Measurements from ENCODE around the gene CHRM4.
A peak's percentile ranks its signal among the peaks of the same experiment; 100 is the strongest.

The CHRM4 gene

DNA sequence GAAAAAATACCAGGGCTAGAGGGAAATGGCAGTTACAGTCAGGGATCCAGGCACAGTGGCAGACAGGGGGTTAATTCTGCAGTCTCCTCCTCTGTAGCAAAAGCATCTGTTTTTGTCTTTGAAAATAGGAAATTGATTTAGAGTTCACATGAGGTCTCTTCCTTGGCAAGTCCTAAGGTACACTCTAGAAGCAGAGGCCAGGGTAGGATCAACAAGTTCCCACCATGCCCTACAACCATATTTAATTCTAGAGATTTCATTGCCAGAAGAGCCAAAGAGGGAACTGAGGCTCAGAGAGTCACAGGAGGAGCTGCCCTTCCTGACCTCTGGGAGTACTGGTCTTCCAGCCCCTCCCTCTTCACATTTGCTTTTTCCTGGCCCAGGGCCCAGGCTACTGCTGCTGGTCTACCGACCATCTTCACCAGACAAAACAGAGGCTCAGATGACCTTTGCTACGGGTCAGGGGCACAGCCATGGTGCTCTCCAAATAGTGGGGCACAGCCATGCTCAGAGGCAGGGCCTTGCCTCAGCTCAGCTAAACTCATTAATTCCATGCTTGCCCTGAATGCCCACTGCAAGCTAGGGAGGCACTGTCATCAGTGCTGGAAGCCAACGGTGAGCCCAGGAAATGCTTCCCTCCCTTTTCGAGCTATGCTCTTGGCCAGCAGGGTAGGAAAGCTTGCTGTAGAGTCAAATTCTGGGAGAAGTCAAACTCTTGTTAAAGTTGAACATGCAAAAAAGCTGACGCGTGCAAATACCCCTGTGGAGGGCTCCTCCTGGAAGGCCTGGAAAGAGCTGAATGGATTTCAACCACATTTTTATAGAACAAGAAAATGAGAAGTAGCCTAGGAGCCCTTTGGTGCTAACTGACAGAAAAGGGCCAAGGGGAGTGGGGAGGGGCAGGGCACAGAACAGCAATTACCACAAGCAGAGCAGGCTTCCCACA is 11.7 kb upstream of the CHRM4 start:
- no peak for DNase-seq (ENCODE audit: low spot score)

DNA sequence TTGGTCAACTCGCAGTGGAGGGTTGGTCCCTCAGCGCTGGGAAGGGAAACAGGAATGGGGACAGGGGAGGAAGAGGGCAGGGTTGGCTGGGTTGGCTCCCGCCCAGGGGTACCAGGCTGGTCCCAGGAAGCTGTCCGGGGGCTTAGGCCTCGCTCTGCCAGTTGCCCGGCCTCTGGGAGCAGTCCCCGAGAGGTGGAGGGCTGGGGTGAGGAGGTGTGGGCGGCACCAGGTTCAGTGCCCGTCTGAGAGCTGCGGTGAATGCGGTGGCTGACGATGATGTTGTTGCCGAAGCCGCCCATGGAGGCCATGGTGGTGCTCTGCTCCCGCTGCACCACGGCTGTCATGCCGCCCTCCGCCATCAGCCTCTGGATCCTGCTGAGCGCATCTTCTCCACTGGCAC is 6.0 kb upstream of the CHRM4 start:
- DNase-seq (ENCODE audit: low spot score), result no peak

DNA sequence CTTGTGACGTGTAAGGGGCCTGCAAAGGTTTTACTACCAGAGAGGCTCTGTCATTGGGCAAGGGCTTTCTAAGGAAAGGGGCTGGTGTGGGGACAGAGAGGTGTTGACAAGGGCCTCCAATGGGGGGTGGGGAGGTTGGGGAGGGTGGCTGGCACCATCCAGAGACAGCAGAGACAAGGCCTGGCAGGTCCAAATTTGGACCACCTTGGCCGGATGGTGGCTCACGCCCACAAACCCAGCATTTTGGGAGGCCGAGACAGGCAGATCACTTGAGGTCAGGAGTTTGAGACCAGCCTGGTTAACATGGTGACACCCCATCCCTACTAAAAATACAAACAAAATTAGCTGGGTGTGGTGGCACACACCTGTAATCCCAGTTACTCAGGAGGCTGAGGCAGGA is 2.2 kb upstream of the CHRM4 start:
- DNase-seq (ENCODE audit: low spot score), result no peak

DNA sequence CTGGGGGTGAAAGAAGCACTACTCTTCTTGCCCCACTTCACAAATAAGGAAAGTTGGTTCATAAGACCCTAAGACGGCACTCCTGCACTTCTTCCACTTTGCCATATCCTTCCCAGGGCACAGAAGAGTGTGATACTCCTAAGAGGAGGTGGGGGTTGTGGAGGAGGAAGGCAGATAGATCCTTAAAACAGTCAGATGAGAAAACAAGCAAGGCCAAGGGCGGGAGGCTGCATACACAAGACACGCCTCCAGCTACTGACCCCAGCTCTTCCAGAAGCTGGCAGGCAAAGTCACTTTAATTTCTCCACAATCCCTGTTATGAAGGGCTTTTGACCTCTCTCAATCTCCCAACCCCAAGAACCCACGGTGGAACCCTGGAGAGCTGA is 1.6 kb upstream of the CHRM4 start:
- DNase-seq (ENCODE audit: low spot score), result no peak

DNA sequence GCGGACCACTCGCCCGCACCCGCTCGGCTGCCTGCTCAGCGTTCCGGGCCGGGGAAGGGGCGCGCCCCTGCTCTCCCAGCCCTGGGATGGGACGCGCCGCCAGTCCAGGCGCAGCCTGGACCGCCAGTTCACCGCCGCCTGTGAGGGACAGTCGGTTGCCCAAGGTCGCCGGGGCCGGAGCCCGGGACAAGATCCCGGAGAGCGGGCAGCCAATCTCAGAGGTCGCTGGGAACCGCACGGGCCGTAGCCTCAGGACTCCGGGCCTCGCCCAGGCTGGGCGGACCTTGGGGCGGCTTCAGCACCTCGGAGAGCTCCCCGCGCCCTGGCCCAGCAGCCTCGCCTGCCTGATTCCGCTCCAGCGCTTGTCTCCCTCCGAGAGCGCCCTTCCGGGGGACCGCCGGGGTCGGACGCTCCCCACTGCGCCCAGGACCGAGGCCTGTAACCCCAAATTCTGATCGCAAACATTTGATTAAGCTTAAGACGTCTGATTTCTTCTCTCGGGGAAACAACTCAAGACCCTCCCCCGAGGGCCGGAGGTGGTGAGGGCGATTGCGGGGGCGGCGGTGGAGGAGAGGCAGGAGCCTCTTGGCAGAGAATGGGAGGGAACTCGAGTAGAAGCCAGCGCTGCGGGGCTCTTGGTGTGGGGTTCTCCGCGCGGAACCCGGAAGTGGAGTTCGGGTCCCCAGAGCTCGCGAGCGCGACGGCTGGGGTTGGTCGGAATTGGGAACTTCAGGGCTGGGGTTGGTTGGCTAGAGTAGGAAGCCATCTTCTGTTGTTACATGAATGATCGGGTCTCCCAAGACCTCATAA is 1.1 kb upstream of the CHRM4 start:
- DNase-seq (ENCODE audit: low spot score), result peak; percentile 64

DNA sequence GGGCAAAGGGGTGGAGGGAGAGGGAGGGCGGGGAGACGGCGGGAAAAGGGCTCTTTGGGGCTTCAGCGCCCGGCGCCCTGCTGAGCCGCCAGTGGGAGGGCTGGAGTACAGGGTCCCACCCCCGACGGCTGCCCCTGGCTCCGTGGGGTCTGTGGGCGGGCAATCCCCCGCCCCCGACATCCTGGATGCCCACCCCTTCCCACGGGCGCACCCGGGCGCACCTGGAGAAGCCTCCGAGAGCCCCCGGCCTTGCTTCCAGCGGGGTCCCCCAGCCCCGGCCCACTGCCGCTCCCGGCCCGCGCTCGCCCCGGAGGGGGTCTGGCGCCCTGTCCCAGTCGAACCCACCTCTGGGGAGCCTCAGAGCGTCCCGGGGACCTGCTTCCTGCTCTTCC is 394 bp downstream of the CHRM4 start:
- DNase-seq (ENCODE audit: low spot score), result no peak

DNA sequence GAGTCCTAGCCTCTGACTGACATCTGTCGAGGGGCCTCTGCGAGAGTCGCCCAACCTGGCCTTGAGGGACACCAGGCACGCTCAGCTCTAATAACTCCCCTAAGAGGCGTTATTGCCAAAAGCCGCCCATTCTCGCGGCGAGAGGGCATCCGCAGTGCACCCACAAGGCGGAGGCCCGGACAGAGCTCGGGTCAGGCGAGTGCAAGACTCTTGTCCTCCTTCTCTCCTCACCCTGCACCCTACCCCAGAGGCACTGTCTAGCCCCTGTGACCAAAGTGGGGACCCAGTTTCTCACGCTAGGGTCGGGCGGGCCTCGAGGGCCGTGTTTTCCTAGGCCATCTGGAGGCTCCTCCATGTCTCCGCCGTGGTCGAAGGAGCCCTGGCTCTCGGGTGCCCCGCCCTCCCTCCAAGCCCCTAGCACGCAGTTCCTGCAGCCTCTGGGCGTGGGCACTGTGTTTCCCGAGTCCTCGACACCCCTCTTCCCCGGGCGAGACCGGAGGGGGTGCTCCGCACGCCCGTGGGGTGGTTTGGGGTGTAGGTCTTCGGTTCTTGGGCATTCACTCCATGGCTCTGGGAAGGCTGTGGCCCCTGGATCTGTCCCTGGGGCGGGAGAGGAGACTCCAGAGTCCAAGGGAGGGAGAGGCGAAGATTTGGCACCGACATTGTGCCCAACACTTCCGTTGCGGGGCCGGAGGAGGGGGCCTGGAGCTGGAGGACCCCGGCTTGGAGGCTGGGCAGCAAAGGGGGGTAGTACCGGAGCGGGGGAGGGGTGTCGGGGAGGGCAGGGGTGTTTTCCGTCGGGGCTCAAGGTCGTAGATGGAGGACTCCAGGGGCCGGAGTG is 1.0 kb downstream of the CHRM4 start:
- DNase-seq (ENCODE audit: low spot score), result no peak

DNA sequence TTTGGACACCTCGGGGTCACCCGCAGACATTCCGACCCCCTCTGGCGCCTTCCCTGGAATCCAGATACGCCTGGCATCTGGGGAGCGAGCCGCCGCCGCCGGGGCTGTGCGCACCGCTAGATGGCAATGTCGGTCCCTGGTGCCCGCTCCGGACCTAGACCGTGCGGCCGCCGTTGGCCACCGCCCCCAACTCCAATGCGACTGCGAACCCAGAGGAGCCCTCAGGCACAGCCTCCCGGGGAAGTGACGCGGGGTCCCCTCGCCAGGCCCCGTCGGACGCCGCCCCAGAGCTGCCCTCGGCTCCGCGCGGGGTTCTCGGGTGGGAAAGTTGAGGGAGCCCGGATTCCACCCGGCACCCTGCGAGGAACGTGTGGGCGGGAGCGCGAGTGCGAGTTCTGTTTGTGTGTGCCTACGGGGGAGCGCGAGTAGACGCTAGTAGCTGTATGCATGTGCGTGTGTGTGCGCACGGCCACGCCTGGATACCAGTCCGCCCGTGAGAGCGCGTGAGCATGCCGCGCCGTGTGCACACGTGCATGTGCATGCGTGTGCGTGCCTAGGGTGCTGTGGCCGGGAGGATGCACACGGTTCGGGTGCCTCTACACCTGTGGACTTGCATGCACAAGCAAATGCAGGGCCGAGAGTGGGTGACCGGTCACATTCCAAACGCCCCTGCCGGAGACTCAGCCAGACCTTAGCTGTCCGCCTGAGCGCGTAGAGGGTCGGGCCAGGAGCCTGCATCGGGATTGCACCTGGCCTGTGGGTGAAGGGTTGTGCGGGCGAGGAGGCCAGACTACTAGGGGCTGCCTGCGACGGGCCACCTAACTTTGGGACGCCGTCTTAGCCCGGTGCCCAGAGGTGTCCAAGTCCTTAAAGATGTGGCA is 1.9 kb downstream of the CHRM4 start:
- no peak for DNase-seq (ENCODE audit: low spot score)

DNA sequence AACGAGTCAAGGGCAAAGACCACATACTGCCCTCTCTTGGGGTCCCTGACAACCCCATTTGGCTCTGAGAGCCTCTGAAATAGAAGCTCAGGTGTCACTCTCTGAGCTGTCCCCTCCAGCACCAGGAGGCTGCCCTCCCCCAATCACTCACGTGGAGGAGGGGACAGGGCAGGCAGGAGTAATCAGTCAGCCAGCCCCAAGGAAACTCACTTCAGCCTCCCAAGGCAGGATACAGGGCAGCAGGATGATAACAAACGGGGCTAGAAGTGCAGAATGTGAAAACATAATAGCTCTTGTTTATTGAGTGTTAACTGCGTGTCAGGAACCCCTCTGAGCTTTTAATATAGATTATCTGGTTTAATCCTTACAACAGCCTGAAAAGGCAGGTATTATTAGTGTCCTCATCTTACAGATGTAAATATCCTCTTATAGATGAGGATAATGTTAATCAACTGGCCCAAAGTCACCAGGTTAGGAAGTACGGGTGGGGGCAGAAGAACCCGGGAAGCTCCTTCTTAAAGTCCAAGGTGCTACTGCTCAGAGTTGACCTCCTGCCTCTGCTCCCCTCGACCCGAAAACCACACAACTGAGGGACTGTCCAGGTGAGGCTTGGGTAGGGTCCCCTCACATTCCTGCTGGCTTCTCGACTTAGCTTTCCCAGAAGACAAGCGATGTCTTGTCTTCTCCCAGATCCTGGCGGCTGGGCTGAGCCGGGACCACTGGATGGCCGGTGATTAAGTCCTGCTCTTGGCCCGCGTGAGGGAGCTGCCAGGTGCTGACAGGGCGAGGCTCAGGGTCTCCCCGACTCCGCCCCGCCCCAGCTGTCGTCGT is 2.7 kb downstream of the CHRM4 start:
- no peak for DNase-seq (ENCODE audit: low spot score)

DNA sequence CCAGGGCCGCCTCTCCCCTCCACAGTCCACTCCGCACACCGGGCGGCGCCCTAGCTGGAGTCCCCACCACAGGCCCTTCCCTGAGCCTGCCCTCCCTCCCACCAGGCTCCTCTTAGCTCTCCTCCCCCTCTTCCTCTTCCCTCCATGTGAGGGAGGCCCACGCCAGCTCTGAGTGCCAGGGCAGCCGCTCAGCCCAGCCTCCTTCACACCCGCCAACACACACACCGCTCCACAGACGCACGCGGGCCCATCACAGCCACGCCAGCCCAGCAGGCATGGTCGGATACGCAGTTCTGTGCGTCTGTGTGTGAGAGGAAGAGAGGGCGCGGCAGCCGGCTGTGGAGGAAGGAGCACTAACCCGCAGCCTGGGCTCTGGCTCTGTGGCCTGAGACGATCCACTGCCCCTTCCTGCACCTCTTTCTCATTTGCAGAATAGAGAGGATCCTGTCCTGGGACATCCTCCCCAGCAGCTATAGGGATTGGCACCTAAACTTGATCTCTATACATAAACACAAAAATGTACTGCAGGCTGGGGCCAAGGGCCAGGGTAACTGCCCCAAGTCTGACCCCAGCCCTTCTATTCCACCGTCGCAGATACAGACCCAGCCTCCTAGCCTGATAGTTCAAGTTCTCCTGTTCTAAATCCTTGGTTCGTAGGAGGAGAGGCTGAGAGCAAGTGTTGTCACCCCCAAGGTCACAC is 3.5 kb downstream of the CHRM4 start:
- DNase-seq (ENCODE audit: low spot score), result no peak

DNA sequence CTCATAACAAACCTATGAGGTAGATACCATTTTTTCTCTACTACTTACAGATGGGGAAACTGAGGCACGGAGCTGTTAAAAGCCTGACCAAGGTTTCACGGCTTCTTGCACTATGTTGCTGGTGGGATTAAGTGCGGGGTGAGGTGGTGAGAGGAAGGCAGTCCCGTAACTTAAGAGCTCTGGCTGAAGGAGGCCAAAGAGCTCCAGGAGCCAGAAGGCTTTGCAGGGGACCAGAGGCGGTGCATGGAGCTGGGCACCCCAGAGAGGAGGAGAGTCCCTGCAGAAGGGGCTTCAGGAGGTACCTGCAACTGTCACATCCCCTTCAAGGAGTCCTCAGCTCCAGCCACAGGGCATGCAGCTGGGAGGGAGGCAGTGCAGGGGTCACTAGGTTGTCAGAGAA is 4.1 kb downstream of the CHRM4 start:
- no peak for DNase-seq (ENCODE audit: low spot score)

DNA sequence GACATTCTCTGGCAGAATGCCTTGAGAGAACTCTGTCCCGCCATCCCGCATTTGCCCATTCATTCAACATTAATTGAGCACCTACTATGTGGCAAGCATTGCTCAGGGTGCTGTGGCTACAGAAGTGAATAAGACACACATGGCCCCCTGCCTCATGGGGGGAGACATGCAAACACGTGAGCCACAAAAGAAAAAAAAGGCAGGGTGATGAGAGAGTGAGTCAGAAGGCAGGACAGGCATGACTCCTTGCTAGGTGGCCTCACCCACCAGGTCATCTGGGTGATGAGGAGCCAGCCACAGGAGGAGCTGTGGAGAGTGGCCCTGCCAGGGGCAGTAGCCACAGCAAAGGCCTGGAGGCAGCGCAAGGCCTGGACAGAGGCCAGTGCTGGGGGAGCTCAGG is 4.9 kb downstream of the CHRM4 start:
- DNase-seq (ENCODE audit: low spot score), result no peak

DNA sequence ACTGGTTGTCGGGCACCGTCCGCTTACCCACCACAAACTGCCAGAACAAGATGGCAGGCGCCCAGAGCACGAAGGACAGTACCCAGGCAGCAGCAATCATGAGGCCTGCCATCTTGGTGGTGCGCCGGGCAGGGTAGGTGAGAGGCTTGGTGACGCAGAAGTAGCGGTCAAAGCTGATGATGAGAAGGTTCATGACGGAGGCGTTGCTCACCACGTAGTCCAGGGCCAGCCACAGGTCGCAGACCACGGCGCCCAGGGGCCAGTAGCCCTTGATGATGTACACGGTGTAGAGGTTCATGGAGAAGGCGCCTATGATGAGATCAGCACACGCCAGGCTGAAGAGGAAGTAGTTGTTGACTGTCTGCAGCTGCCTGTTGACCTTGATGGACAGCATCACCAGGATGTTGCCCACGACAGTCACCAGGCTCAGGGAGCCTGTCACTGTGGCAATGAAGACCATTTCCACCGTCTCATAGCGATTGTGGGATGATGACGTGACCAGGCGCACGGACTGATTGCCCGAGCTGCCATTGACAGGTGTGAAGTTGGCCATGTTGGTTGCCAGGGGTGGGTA is 5.5 kb downstream of the CHRM4 start:
- DNase-seq (ENCODE audit: low spot score), result no peak

DNA sequence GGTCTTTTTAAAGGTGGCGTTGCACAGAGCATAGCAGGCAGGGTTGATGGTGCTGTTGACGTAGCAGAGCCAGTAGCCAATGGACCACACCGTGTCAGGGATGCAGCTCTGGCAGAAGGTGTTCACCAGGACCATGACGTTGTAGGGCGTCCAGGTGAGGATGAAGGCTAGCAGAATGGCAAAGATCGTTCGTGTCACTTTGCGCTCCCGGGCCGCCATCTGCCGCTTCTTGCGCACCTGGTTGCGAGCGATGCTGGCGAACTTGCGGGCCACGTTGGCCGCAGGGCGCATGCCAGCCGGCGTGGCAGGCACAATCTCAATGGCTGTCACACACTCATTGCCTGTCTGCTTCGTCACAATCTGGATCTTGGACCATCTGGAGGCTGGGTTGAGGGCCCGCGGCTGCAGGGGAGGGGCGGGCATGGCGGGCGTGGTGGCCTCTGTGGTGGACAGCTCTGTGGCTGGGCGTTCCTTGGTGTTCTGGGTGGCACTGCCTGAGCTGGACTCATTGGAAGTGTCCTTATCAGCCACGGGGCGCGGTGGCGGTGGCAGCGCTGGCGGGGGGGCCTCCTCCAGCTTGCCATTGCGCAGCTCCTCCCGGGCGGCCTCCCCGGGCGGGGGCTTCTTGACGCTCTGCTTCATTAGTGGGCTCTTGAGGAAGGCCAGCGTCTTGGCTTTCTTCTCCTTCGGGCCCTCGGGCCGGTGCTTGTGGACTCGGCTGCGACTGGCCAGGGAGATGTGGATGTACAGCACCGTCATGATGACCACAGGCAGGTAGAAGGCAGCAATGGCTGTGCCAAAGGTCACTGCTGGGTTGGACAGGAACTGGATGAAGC is 6.2 kb downstream of the CHRM4 start:
- DNase-seq (ENCODE audit: low spot score), result no peak

DNA sequence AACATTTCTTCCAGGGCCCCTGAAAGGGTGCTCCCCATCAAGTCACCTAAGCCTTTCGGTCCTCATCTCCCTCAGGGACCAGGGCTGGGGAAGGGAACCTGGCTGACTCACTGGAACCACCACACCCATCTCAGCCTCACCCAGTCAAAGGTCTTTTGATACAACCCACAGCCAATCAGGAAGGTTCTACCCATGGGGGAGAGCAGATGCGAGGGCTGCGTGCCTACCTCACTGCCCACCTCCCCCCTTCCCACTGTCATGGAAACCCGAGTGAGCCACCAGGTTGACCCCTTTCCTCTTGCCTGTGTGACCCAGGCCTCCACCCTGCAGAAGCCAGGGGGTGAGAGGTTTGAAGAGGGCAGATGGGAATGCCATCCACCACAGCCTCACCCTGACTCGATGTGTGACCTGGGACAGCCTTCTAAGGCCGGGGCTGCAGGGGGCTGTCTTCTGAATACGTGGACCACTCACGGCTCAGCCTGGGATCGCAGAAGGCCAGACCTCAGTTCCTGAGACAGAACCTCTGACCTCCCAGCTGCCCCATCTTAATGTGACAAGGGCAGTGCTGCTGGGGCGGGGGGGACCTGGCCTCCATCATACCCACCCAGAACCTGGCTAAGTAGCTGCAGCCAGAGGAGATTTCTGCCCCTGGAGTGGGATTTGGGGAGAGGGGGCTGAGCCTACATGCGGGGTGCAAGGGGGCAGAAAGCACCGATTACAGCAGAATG is 7.4 kb downstream of the CHRM4 start:
- no peak for DNase-seq (ENCODE audit: low spot score)

DNA sequence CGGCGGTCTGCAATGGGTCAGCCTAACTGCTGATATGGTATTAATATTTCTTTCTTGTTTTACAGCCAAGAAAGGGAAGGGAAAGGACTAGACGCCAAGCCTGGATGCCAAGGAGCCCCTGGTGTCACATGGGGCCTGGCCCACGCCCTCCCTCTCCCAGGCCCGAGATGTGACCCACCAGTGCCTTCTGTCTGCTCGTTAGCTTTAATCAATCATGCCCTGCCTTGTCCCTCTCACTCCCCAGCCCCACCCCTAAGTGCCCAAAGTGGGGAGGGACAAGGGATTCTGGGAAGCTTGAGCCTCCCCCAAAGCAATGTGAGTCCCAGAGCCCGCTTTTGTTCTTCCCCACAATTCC is 8.2 kb downstream of the CHRM4 start:
- no peak for DNase-seq (ENCODE audit: low spot score)

DNA sequence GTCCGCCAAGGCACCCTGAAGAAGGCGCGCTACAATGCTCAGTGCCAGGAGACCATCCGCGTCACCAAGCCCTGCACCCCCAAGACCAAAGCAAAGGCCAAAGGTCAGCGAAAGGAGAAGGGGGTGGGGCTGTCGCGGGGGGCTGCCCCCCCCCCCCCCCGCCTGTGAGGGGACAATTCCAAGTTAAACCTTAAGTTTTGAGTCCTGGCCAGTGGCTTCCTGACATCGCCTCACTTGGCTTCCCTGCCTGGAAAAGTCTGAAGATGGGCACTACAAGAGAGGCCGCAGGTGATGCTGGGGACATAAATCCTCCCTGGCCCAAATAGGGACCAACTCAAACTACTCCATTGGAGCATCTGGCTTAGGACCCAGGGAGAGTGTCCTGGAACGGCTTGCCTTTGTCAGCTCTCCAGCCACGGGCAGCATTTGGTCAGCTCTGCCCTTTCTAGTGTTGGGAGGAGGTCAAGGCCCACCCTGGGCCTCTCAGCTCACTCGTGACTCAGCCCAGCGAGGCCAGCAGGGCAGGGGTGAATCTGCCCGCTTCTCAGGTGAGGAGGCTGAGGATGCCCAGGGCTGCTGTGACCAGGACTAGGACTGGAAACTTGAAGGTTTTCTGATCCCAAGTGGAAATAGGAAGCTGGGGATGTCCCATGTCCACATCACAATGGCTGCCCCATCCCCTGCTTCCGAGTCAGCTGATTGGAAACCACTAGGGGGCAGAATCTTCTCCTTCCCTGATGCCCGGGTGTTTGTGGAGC is 8.8 kb downstream of the CHRM4 start:
- no peak for DNase-seq (ENCODE audit: low spot score)

Measured in putamen (tissue), 1 donor.